K562 (cell line): ENCODE data around the gene CDX1. TPM values are rescaled to one million over a fixed set of nuclear protein-coding genes. Genes with fewer than 3 reads are reported as not detected.

ENCODE experiments used
- ATAC-seq: fragments of 200-7000 bp; cut with Tn5 transposase; 3 replicates; pipeline ENCODE4 v1.9.1; 2020; ENCODE audit warnings: moderate library complexity
- BruUV-seq: library from RNA; stranded (reverse); fragments of 400-500 nt; replicated peaks from 2 replicates; lab custom pipeline; 2021; lab: Mats Ljungman, UMichigan
- CTCF ChIA-PET: fragments of 300-600 bp; formaldehyde crosslinking; extraction: SDS; loops from one replicate; lab custom pipeline; 2021; ENCODE audit warnings: low intra/inter-chr PET ratio; lab: Yijun Ruan, JAX
- POLR2A ChIA-PET: fragments of 300-600, 350-650 bp; sonication (Branson Sonifier 250); formaldehyde crosslinking; extraction: SDS; loops from one replicate; lab custom pipeline; 2021; ENCODE audit warnings: antibody characterized with exemption, inconsistent platforms; lab: Yijun Ruan, JAX
- DNase-seq, 4 experiments: peaks; one replicate each; pipeline versions ENCODE4 v3.0.0 to v3.0.0-alpha.2; 2011 to 2018; ENCODE audit warnings: low spot score in 3 of 4, mixed read lengths in 3 of 4; ENCODE audit errors: extremely low read depth in 1 of 4
- FAIRE-seq: peaks from 2 replicates; lab custom pipeline; 2011; peaks lifted over from hg19 to GRCh38; lab: Jason Lieb, UNC
- H2AFZ ChIP-seq: 2 replicates; pipeline ENCODE4 v1.6.0; 2011; ENCODE audit warnings: low read depth, low read length, control low read depth, inconsistent platforms
- H3K27ac ChIP-seq: fragments of 200-600 bp; 3 replicates; pipeline ENCODE4 v1.8.0; 2011; ENCODE audit warnings: low read depth, mild to moderate bottlenecking, control low read depth, inconsistent platforms, low read length, moderate library complexity, mixed read lengths; ENCODE audit errors: extremely low read depth
- H3K27me3 ChIP-seq, 2 experiments: fragments of 300-600 bp in 1 of 2; 2 replicates in 1 of 2; 3 replicates in 1 of 2; pipeline versions ENCODE4 v1.6.0 to v1.8.0; 2011; ENCODE audit warnings: inconsistent platforms in 2 of 2, low read length in 2 of 2, mild to moderate bottlenecking in 1 of 2, mixed read lengths in 1 of 2, moderate library complexity in 1 of 2; ENCODE audit not compliant: control insufficient read depth in 2 of 2, insufficient read depth in 2 of 2
- H3K36me3 ChIP-seq: fragments of 300-600 bp; 3 replicates; pipeline ENCODE4 v1.8.0; 2011; ENCODE audit warnings: mild to moderate bottlenecking, low read length, inconsistent platforms; ENCODE audit not compliant: control insufficient read depth, insufficient read depth
- H3K4me1 ChIP-seq, 2 experiments: fragments of 200-600 bp in 1 of 2; replicated peaks in 1 of 2; 2 replicates in 1 of 2; 3 replicates in 1 of 2; pipeline versions ENCODE4 v1.5.1 to v1.8.0; 2011; ENCODE audit warnings: inconsistent platforms in 2 of 2, low read length in 2 of 2, mild to moderate bottlenecking in 1 of 2, mixed read lengths in 1 of 2, moderate library complexity in 1 of 2; ENCODE audit not compliant: control insufficient read depth in 2 of 2, insufficient read depth in 2 of 2
- H3K4me2 ChIP-seq: 2 replicates; pipeline ENCODE4 v1.6.1; 2011; ENCODE audit warnings: low read length, control low read depth, inconsistent platforms, mixed read lengths; ENCODE audit not compliant: insufficient read depth
- H3K4me3 ChIP-seq: fragments of 200-600 bp; sonication (generic), shearing (Covaris generic); 2 replicates; pipeline ENCODE4 v1.5.1; 2016; ENCODE audit warnings: control low read depth, inconsistent platforms
- H3K79me2 ChIP-seq: fragments of 200-600 bp; 3 replicates; pipeline ENCODE4 v1.8.0; 2011; ENCODE audit warnings: low read length, inconsistent platforms; ENCODE audit not compliant: control insufficient read depth, insufficient read depth
- H3K9ac ChIP-seq, 2 experiments: 2 replicates each; pipeline versions ENCODE4 v1.6.0 to v1.6.1; 2011; ENCODE audit warnings: low read depth in 2 of 2, low read length in 2 of 2, control low read depth in 1 of 2, inconsistent platforms in 1 of 2, mild to moderate bottlenecking in 1 of 2, mixed read lengths in 1 of 2; ENCODE audit not compliant: insufficient read depth in 1 of 2
- H3K9me1 ChIP-seq: one replicate; pipeline ENCODE4 v1.6.0; 2011; ENCODE audit warnings: inconsistent platforms, mild to moderate bottlenecking, low read length, moderate library complexity; ENCODE audit not compliant: control insufficient read depth, insufficient read depth
- H3K9me3 ChIP-seq: replicated peaks from 2 replicates; pipeline ENCODE4 v1.5.1; 2011; ENCODE audit warnings: low read depth, low read length, inconsistent platforms; ENCODE audit not compliant: control insufficient read depth, insufficient read depth
- H4K20me1 ChIP-seq: replicated peaks from 2 replicates; pipeline ENCODE4 v1.6.1; 2011; ENCODE audit warnings: low read length, inconsistent platforms, mixed read lengths; ENCODE audit not compliant: control insufficient read depth, insufficient read depth
- BDP1 ChIP-seq: IDR thresholded peaks from 3 replicates; pipeline ENCODE4 v1.6.1; 2011; ENCODE audit not compliant: insufficient read length, insufficient read depth
- E2F4 ChIP-seq: sonication (generic); formaldehyde crosslinking; IDR thresholded peaks from 2 replicates; pipeline ENCODE4 v1.8.0; 2022; ENCODE audit warnings: mild to moderate bottlenecking, low read depth, missing genetic modification reagents
- ELF2 ChIP-seq: fragments of 250-450 bp; sonication (Bioruptor Pico); IDR thresholded peaks from 2 replicates; pipeline ENCODE4 v1.5.0; 2021; ENCODE audit warnings: mild to moderate bottlenecking
- MBD2 ChIP-seq: sonication (generic); IDR thresholded peaks from 2 replicates; pipeline ENCODE4 v1.6.1; 2016; ENCODE audit warnings: low read depth, borderline replicate concordance
- MEF2A ChIP-seq: IDR thresholded peaks from 2 replicates; pipeline ENCODE4 v1.6.1; 2011; ENCODE audit warnings: low read depth, mild to moderate bottlenecking, low read length, moderate library complexity; ENCODE audit not compliant: control insufficient read depth
- TAF15 ChIP-seq: fragments of 200-400 bp; formaldehyde crosslinking; IDR thresholded peaks from 2 replicates; pipeline ENCODE4 v1.6.1; 2017; ENCODE audit warnings: mild to moderate bottlenecking, low read depth, low read length, moderate library complexity
- TEAD2 ChIP-seq: fragments of 450-650 bp; IDR thresholded peaks from 2 replicates; pipeline ENCODE4 v1.6.1; 2016; ENCODE audit warnings: missing genetic modification characterization, control low read depth, missing compliant biosample characterization
- ZFP36 ChIP-seq: fragments of 150-350 bp; IDR thresholded peaks from 2 replicates; pipeline ENCODE4 v1.6.1; 2018; ENCODE audit warnings: low read length, low read depth; ENCODE audit not compliant: partially characterized antibody
- WGBS: fragments of 100-300 bp; shearing (Covaris generic); methylation state at CpG from one replicate; pipeline ENCODE4 v1.1.6; 2016; ENCODE audit warnings: low coverage, mixed read lengths; ENCODE audit not compliant: insufficient coverage; ENCODE audit errors: missing lambda C conversion rate; 5-methylcytosine and 5-hydroxymethylcytosine counted together
- in situ Hi-C: fragments of 300-500 bp; cut with MboI; formaldehyde crosslinking; loops from 4 replicates; pipeline ENCODE4 v1.15.0; 2018; ENCODE audit warnings: inconsistent platforms, mixed read lengths
- intact Hi-C: fragments of 100-400 bp; cut with micrococcal nuclease; formaldehyde crosslinking; loops from 2 replicates; pipeline ENCODE4 v1.14.2; 2022
- polyA plus RNA-seq, 8 experiments: library from polyadenylated mRNA; depleted of rRNA in 4 of 8; stranded (reverse) in 5 of 8; unstranded in 3 of 8; fragments of >200 nt; fragmentation: Nextera tagmentation in 2 of 8; fragmentation: Illumina TruSeq in 1 of 8; extraction: Ambion mirVana in 2 of 8; extraction: Trizol in 1 of 8; gene quantifications; 2 replicates each; pipeline versions ENCODE4 v1.2.1 to v1.2.3, GENCODE V29; 2011 to 2014; ENCODE audit warnings: inconsistent platforms in 1 of 8, missing spikeins in 1 of 8
- total RNA-seq, 7 experiments: library from RNA; depleted of rRNA in 6 of 7; stranded (reverse); fragments of >200 nt in 6 of 7; fragmentation: Illumina TruSeq in 2 of 7; extraction: Trizol in 2 of 7; gene quantifications; 2 replicates each; pipeline versions ENCODE4 v1.2.1 to v1.2.3, GENCODE V29; 2011 to 2021; ENCODE audit warnings: low replicate concordance in 1 of 7

CDX1 gene
- total and polyA plus RNA-seq, 9 of the 15 experiments (the other 6 are each of a cell fraction or from before 2014, with no cell fraction given): 0.06 to 0.16 TPM; not detected in 7

- no peak for FAIRE-seq
- in situ Hi-C loops: no loop called here
Measured at GRCh38 chr5:150172145-150172544, 5.6 kb downstream of the CDX1 start.

GRCh38 chr5:150172556-150172955 lies 6.0 kb downstream of the CDX1 start:
- BruUV-seq: no TSS peak

More at GRCh38 chr5:150172145-150172544, 5.6 kb downstream of the CDX1 start:
- peaks cover 0 to 2% of the 10 kb centered on the region in 2 experiments; a peak in 2 of 5 replicates for H3K4me1 ChIP-seq
- no peak overlapping the region for H2AFZ ChIP-seq
- H3K4me3 ChIP-seq: no peak overlapping the region
- no peaks in the 10 kb centered on the region for H3K36me3 ChIP-seq
- H3K4me2 ChIP-seq: no peak overlapping the region
- H3K27me3 ChIP-seq: peaks cover 26 to 66% of the 10 kb centered on the region in 2 experiments
- intact Hi-C loops: no loop called here
- no peaks in the 10 kb centered on the region for H3K79me2 ChIP-seq
- H3K9me1 ChIP-seq: no peaks in the 10 kb centered on the region
- no peak for TF ChIP-seq TEAD2 (tag)
- TF ChIP-seq ZFP36: peak; percentile 82
- no peaks in the 10 kb centered on the region for H3K9me3 ChIP-seq
- no peak overlapping the region for H3K27ac ChIP-seq
- H3K9ac ChIP-seq: no peak overlapping the region
- no peak for DNase-seq
- ATAC-seq: no peak
- BruUV-seq: no TSS peak
- WGBS: 0% methylated on average over 1 of the region's 1 CpG
- peaks cover 3% of the 10 kb centered on the region; the same call in 1 of the 2 replicates for H4K20me1 ChIP-seq
- ChIA-PET CTCF (no interaction called here), POLR2A (interaction anchor here (0.5 to 1.0 kb wide), 4 partner anchors 11 to 222 kb away, joined by 3 to 4 read pairs (median 3); no protein-coding TSS in a partner anchor)

More at GRCh38 chr5:150172556-150172955, 6.0 kb downstream of the CDX1 start:
- no peak for DNase-seq
- no peak overlapping the region for H3K27ac ChIP-seq
- FAIRE-seq: no peak
- H3K4me2 ChIP-seq: no peak overlapping the region
- intact Hi-C loops: no loop called here
- peaks cover 0 to 2% of the 10 kb centered on the region in 2 experiments; a peak in 2 of 5 replicates for H3K4me1 ChIP-seq
- POLR2A ChIA-PET: interaction anchor here (0.5 to 1.2 kb wide), 4 partner anchors 9 to 221 kb away, joined by 3 to 5 read pairs (median 4); no protein-coding TSS in a partner anchor
- peaks cover 26 to 66% of the 10 kb centered on the region in 2 experiments for H3K27me3 ChIP-seq
- 5% methylated on average over 4 of the region's 4 CpGs for WGBS
- TF ChIP-seq ELF2: no peak
- TF ChIP-seq BDP1: no peak
- no peak for TF ChIP-seq TAF15
- TF ChIP-seq MBD2: no peak
- TF ChIP-seq MEF2A: no peak
- TF ChIP-seq E2F4 (CRISPR knock-in tag): no peak
- TF ChIP-seq, all 486 proteins: peak for 0
- CTCF ChIA-PET: no interaction called here
- H3K79me2 ChIP-seq: no peaks in the 10 kb centered on the region
- no peak overlapping the region for H3K9ac ChIP-seq
- no peak overlapping the region for H2AFZ ChIP-seq
- in situ Hi-C loops: no loop called here
- H3K9me3 ChIP-seq: no peaks in the 10 kb centered on the region
- no peak overlapping the region for H3K4me3 ChIP-seq
- no peaks in the 10 kb centered on the region for H3K36me3 ChIP-seq
- no peak for ATAC-seq
- peaks cover 3% of the 10 kb centered on the region; the same call in 1 of the 2 replicates for H4K20me1 ChIP-seq
- H3K9me1 ChIP-seq: no peaks in the 10 kb centered on the region
